GM12891 (cell line): ENCODE measurements around the gene ZNF143.

Experiments used
- POLR2A ChIP-seq: IDR thresholded peaks from 2 replicates; pipeline ENCODE4 v1.6.1; 2011; ENCODE audit warnings: low read depth, low read length, control low read depth
- TAF1 ChIP-seq: IDR thresholded peaks from 2 replicates; pipeline ENCODE4 v1.6.1; 2011; ENCODE audit warnings: low read depth, low read length, control low read depth

DNA sequence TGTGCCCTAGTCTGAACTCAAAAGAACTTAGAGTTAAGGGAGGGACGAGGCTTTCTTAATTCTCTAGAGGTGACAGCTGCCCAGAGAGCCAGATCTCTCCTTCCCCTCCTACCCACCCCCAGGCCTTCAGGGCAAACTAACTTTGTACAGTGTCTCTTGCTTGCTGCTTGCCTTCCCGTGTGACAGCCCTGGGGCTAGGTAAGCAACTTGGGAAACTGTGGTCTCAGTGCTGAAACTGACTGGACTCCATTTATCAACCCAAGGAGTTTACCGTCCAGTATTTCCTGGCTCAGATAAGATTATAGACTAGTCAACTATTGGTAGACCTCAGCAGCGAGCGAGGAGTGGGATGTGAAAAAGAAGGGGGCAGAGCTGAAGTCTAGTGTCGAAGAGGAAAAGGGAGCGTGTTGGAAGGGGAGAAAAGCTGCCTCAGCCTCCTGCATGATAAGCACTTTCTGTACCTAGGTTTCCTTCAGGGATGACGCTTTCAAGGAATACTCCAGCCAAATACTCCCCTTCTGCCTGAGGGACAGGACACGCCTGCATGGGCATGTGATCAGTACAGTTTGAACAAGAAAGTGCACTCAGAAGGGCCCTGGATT lies 69.3 kb downstream of the ZNF143 start:
- TF ChIP-seq TAF1 = no peak
- no peak for TF ChIP-seq POLR2A
